Stimulated activated CD8-positive, alpha-beta memory T cell treated with anti-CD3 and anti-CD28 coated beads, Interleukin-15, amount 100 ng/mL, for 24 hours (primary cell): ENCODE measurements around the gene CDY1B.
"Not testable (repeated sequence)": the region's sequence is repeated elsewhere in the genome, so short reads cannot be mapped to it uniquely, and the experiment has no call there.

ENCODE experiments used
- DNase-seq: peaks from one replicate; pipeline ENCODE4 v3.0.0-alpha.2; 2020; ENCODE audit warnings: low read depth

The CDY1B gene

GRCh38 chrY:24047919-24048318, at the start of gene CDY1B:
CDY1B (minus strand) TSS chrY:24048019; CDS start chrY:24047688, 331 bp downstream.
- not testable (repeated sequence) for DNase-seq

- not testable (repeated sequence) for DNase-seq
Measured at GRCh38 chrY:24049525-24049924, 1.7 kb upstream of the CDY1B start.

GRCh38 chrY:24043209-24043608, 4.6 kb downstream of the CDY1B start:
- not testable (repeated sequence) for DNase-seq

GRCh38 chrY:24039008-24039718, 8.7 kb downstream of the CDY1B start:
- DNase-seq = not testable (repeated sequence)

GRCh38 chrY:24026212-24027103, 21.4 kb downstream of the CDY1B start:
- not testable (repeated sequence) for DNase-seq
